HG03064 (cell line): ENCODE data around the gene PLEKHM3.

Source experiments
- ATAC-seq: cut with Tn5 transposase; IDR thresholded peaks from one replicate; pipeline ENCODE4 v1.9.1; 2021; ENCODE audit warnings: low read depth; ENCODE audit not compliant: unreplicated experiment

The PLEKHM3 gene

GRCh38 chr2:207896525-207897285, 128.6 kb downstream of the PLEKHM3 start:
- ATAC-seq = no peak

- no peak for ATAC-seq
These were observed 130.0 kb downstream of the PLEKHM3 start for GRCh38 chr2:207895274-207895860.

DNA sequence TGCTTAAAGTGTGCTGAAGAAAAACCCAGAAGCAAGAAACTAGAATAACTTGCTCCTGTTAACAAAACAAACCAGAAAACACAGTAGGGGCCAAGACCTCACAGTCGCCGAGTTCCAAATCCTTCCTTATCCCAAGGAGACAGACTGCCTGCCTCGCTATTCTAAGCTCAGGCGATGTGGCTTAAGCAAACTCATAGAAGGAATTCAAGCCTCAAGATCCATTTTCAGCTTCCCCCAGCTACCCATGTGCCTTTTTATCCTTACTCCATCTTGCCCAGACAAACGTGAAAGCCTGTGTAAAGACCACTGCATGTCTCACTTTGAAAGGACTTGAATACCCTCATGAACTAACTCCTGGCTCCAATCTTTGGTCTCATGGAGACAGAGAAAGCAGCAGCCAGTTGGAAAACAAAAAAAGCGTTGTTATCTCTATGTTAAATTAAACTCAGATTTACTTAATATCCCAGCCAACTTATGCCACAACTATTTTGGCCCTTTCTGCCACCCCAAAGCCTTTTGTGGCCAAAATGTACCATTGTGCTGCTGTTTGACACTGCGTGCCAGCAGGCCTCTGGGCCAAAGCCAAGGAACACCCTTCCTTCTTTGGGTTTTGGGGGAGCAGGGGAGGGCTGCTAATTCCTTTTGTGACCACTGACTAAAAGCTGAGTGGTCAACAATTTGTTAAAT, 132.5 kb downstream of the PLEKHM3 start:
- ATAC-seq = no peak

GRCh38 chr2:207891086-207891844, 134.1 kb downstream of the PLEKHM3 start:
- ATAC-seq = no peak

- no peak for ATAC-seq
These were observed 137.8 kb downstream of the PLEKHM3 start for GRCh38 chr2:207887500-207887899.

GRCh38 chr2:207885010-207885409, 140.3 kb downstream of the PLEKHM3 start:
- no peak for ATAC-seq

- no peak for ATAC-seq
These were observed 141.2 kb downstream of the PLEKHM3 start for GRCh38 chr2:207884127-207884526.

- ATAC-seq = peak; percentile 67
These were observed 142.1 kb downstream of the PLEKHM3 start for GRCh38 chr2:207883002-207883780.

- no peak for ATAC-seq
These were observed 143.4 kb downstream of the PLEKHM3 start for GRCh38 chr2:207881902-207882301.

GRCh38 chr2:207879536-207879935, 145.8 kb downstream of the PLEKHM3 start:
- no peak for ATAC-seq

DNA sequence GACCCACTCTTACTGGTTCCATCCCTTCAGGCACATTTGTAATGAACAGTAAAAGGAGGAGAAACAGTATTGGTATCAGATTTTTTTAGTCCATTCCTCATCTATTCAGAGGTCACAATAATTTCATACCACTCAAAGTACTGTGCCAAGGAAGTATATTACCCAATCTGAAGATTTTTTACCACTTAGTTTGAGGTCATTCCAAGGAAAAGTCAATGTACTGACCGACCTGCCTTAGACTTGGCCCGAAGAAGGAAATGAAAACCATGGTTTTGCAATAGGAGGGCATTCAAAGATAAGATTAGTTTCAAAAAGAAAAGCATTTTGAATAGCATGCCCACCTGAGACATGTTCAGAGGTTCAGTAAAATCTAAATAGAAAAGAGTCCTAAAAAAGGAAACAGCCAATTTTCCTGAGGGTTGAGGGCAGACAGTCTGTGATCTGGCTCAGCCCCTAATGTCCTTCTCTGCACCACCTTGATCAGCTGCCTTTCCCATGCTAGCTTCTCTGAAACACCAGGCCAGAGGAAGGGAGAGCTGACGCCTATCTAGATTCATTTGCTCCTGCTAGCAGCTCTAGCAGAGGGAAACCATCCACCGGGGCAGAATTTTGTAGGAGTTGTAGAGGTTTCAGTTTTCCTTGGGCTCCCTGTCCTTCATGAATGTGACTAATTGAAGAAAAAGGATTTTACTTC, 148.3 kb downstream of the PLEKHM3 start:
- ATAC-seq = no peak

GRCh38 chr2:207875473-207876212, 149.7 kb downstream of the PLEKHM3 start:
- ATAC-seq = no peak

GRCh38 chr2:207873794-207874193, 151.5 kb downstream of the PLEKHM3 start:
- peak; percentile 72 for ATAC-seq

DNA sequence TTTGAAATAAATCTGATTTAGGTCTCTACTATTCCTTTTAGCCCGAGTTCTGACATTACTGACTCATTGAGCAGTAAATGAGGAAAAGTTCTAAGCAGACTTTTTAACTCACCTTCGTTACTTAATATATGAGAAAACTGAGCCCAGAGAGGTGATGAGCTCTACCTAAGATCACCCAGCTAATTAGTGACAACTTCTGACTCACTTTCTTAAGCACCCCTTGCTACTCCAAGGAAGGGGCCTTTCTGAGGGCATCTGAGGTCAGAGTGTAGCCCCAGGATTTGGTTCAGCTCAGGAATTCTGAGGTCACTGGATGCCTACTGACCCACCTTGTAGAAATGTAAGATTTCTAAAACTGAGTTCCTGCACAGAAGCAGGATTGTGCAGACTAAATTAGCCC, 153.4 kb downstream of the PLEKHM3 start:
- ATAC-seq = no peak

GRCh38 chr2:207871506-207871905, 153.8 kb downstream of the PLEKHM3 start:
- ATAC-seq = no peak

GRCh38 chr2:207870814-207871213, 154.5 kb downstream of the PLEKHM3 start:
- ATAC-seq = no peak

DNA sequence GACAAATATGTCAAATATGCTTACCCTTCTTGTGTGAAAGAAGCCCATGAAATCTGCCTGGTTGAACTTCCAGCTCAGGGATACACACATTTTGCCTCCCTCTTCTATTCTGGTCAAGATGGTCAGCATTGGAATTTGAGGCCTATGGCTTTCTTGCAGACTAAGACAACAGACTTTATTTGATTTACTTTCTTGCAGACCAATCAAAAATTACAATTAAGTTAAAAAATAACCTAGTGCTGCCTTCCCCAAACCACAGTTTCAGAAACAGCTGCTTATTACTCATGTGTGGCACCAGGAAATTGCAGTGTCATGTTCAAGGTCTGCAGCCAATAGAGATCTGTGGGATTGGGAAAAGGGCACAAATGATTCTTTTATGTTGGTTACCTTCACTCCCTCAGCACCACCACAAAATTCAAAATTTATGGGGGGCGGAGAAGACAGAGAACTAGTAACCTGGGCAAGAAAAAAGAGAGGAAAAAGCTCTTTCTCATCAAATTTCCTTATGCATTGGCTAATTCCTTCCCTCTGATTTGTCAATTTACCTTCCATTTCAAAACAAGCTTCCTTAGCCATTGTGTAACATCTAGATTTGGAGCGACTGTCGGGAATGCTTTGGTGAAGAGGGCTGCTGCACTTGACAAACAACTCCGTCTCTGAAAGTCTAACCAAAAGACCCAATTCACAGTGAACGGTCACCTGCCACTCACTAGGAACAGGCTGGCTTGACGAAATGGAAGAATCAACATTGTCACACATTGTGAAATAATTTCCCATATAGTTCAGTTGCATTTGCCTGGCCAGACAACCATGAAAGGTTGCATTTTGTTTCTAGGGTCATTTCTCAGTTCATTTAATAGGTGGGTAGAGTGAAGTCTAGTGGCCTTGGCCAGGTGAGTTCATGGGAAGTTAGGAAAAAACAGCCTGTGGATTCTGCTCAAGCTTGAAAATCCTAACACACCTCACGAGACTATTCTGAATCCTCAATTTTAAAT, 155.2 kb downstream of the PLEKHM3 start:
- ATAC-seq = no peak
